HG03469 (cell line): Measurements from ENCODE around the gene PIP5K1C.
"Not testable (repeated sequence)": the region's sequence is repeated elsewhere in the genome, so short reads cannot be mapped to it uniquely, and the experiment has no call there.

ENCODE experiments used
- ATAC-seq: cut with Tn5 transposase; IDR thresholded peaks from one replicate; pipeline ENCODE4 v1.9.1; 2021; ENCODE audit warnings: mild to moderate bottlenecking, moderate library complexity, moderate number of reproducible peaks; ENCODE audit not compliant: unreplicated experiment

The PIP5K1C gene

DNA sequence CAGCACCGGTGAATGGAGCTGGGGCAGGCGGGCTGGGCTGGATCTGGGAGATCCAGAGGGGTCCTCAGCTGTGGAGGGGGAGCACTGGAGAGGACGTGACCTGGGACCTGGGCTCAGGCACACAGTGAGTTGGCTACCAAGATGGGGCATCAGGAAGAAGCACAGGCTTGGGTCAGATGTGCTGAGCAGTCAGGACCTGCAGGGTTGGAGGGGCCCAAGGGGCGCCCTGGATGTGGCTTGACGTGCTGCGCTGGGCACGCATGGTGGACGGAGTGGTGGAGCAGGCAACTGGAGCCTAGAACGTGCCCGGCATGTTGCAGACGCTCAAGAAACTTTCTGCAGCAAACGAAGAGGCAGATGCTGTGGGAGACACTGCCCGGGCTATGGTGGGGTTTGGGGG is 20.7 kb downstream of the PIP5K1C start:
- ATAC-seq = no peak

DNA sequence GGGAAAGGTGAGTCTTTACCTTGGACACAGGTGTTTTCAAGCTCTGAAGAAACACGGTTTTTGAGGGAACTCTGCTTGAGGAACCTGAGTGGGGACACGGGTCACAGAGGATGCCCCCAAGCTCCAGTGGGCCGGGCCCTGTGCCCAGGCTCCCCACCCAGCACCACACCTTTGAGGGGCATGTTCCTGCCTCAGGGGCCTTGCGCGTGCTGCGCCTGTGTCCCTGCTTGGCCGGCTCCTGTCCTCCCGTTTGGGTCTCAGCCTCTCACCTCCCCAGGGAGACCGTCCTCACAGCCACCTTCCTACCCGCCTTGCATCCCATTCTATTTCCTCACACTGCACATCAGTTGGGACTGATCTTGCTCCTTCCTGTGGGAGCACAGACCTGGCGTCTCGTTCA is 21.1 kb downstream of the PIP5K1C start:
- no peak for ATAC-seq

DNA sequence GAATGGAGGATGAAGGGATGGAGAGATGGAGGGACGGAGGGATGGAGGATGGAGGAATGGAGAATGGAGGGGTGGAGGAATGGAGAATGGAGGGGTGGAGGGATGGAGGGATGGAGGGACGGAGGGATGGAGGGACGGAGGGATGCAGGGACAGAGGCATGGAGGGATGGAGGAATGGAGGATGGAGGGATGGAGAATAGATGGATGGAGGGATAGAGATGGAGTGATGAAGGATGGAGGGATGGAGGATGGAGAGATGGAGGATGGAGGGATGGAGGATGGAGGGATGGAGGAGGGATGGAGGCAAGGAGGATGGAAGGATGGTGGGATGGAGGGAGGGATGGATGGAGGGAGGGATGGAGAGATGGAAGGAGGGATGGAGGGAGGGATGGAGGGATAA is 22.1 kb downstream of the PIP5K1C start:
- no peak for ATAC-seq

DNA sequence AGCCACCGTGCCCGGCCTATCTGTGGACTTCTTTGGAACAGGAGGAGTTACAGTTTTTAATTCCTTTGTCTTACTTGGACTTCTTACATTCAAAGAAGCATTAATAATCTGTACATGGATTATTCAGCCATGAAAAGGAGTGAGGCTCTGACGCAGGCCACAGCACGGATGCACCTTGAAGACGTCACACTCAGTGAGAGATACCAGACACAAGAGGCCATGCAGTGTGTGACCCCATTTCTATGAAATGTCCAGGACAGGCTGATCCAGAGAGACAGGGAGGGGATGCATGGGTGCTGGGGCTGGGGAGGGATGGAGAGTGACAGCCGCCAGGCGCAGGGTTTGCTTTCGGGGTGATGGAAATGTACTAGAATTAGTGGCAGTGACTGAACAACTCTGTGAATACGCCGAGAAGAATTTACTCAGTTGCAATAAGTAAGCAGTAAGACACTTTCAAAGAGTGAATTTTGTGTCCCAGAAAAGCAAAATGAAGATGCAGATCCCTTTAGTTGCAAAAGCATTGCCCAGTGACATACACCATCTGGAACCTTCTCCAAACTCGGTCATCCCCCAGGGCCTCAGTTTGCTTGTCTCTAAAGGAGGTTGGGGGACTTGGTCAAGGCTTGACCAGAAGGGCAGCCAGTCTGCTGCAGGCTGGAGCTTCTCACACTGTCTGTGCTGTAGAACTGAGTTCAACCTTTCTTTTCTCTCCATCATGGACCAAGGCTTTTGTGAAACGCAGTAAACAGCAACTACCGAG is 25.3 kb downstream of the PIP5K1C start:
- ATAC-seq = no peak

DNA sequence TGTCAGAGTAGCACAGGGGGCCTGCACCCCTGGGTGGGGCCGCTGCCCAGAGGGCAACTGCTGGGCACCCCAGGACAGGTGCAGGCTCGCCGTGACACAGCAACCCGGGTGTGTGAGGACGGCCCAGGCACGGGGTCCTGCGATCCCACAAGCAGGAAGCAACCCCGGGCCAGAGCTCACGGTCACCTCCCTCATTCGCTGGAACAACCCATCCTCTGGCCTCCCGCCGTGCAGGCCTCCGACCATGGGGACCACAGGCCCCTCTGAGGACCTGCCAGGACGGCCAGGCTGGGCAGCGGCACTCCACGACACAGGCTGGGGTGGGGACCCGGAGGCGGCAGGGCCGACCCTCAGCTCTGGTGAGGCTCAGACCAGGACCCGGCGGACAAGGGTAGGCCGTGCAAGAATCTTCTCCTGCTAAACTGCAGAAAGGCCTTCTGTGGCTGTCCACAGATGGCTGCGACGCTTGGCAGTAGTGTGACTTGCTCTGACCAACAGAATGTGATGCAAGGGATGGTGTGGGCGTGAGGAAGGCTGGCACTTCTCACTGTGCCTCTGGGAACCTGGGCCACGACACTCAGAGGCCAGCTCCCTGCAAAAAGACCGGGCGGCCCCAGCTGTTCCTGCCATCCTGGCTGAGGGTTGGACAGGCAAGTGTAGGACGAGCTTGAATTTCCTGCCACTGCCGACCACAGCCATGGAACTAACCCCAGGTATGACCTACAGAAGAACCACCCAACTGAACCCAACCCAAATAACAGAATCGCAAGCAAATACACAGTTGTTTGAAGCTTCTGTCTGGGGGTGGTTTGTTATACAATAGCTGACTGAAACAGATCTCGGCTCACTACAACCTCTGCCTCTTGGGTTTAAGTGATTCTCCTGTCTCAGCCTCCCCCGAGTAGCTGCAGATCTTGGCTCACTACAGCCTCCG is 26.5 kb downstream of the PIP5K1C start:
- no peak for ATAC-seq

DNA sequence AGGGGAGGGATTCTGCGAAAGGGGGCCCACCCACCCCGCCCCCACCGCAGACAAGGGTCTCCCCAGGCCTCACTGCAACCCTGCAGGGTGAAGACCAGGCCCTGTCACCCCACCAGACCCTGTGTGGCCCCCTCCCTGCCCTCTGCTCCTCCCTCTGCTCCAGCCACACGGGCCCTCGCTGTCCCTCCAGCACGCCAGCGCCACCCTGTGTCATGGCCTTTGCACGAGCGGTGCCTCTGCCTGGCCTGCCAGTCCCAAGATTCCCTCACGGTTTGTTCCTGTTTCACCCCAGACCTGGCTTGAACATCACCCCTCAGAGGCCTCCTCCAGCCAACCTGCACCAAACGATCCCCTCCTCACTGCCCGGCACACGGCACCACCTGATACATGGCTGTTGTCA is 27.3 kb downstream of the PIP5K1C start:
- ATAC-seq = no peak

DNA sequence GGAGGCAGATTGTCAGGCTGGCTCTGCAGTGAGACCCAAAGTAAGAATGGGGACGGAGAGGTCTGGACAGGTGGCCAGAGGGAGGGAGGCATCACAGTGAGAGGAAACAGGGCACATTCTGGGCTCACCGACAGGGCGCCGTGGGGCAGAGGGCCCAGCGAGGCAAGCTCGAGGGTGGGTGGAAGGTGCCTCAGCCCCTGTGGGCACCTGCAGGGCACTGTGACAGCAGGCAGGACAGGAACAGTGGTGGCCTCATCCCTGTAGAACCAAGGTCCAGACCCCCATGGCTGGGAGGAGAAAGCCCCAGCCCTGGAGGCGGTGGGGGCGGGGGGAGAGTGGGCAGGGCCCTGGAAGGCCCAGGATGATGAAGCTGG is 27.7 kb downstream of the PIP5K1C start:
- ATAC-seq = no peak

DNA sequence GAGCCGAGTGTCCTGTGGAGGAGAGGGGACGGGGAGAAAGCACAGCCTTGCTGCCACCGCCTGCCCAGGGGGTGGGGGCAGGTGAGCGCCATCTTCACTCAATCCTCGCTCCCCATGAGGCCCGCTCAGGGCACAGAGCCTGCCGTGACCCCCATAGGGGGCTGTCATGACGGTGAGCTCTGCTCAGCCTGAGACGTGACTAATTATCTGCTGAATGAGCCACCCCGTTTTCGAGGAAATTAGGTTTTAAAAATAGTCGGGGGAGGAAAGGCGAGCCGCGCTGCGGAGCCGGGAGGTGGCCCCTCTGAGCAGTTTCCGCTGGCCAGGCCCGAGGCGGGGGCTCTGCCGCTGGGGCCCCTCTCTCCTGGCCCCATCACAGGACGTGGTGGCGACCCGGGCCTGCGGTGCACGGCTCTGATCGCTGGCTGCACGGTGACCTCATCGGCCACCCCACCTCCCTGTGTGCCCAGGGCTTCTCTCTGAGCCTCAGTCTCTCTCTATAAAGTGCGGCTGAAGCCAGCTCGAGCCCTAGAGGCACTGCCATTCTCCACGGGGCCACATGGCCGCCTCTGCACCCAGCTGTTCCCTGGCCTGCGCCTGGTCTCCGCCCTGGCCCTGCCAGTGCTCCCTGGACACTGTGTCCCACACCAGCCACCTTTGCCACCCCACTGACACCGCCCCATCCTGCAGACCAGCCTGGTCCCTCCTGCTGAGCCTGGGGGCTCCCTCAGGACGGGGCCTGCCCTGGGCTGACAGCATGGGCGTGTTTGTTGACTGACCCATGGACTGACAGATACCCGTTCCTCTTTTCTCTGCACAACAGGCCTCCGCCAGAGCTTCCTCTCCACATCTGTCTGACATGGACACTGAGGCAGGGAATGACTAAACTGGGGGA is 28.3 kb downstream of the PIP5K1C start:
- ATAC-seq = no peak

DNA sequence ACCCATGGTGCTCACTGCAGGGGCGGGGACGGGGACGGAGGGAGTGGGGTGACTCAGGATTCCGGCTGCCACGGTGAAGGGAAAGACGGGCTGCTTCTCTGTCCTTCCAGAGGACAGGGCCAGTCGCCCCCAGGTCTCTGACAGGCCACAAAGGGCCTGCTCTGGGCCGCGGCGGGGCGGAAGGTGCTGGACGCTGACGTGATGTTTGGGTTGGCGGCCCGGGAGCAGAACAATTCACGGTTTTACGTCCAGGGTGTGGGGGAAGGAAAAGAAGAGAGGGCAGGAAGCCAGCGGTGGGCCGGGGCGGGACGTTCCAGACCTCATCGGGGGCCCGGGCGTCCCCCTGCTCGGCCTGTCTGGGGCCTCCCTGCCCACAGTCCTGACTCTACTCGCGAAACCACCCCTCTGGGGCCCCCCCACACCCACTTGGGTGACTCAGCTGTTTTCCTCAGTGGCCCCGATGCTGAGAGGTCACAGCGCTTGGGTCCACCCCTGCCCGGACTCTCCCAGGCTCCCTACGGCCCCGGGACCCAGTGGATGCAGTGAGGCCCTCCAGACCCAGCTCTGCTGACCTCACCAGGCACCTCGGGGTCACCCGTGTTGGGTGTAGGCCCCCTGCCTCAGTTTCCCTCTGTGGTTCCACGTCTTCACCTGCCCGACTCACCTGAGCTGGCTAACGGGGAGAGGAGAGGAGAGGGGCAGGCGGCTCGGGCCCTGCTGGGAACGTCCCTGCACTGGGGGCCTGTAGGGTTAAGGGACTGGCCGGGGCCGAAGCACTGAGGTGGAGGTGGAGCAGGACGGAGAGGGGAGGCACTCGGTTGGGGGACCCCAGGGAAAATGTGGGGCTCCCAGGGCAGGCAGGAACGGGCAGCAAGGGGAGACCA is 29.2 kb downstream of the PIP5K1C start:
- ATAC-seq = no peak

DNA sequence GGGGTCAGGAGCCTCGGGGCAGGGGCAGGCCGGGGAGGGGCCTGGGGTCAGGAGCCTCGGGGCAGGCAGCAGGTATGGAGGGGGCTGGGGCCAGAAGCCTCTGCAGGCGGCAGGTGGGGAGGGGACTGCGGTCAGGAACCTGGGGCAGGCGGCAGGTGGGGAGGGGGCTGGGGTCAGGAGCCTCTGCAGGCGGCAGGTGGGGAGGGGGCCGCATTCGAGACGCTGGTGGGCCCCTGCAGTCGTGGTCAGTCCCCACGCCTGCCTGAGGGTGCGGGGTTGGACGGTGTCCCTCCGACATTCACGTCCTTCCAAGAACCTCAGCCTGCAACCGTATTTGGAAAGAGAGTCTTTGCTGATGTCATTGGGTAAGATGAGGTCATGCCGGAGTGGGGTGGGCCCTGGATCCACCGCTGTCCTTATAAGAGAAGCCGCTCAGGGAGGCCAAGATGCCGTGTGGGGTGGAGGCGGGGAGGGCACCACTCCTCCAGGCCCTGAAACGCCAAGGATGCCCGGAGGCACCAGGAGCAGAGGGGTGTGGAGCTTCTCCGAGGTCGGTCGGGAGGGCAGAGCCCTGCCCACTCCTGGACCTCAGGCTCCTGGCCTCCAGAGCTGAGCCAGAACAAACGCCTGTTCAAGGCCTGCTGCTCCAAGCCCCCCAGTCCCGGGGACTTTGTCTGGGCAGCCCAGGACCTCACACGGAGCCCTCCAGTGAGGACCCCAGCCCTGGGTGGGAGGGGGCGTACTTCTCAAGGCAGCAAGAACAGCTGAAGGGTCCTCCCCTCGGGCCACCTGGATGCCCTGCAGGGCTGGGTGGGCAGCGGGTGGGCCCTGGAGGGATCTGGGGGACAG is 30.1 kb downstream of the PIP5K1C start:
- no peak for ATAC-seq

DNA sequence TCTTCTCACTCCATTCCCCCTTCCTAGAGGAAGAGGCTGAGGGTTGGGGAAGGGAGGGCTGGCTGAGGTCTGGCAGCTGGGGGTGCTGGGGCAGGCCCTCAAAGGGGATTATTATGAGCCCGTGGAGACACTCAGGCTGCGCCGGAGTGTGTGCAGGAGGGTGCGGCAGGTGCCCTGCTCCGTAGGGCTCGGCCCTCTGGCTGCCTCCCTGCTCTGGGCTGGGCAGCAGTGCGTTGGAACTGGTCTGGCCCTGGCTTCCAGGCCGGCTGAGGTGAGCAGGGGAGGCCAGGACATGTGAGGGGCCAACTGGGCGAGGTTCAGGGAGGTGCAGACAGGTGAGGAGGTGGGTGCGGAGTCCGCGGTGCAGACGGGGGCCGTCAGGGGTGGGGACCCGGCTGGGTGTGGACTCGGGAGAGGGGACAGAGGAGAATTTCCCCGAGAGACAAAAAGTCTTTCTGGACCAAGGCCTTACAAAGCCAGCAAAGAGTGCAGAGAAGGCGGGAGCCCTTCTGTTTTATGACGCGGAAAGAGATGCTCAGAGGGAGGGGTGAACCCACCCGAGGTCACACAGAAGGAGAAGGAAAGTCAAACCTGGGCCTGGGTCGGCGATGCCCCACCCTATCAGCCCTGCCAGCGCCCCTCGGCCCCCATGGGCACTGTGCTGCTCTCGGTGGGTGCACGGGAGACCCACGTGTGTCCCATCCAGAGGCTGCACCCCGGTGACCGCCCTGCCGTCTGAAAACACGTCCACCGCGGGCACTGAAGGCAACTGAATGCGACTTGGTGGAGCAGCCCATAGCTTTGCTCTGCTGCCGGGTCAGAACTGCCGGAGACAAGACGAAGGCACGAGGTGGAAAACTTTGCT is 31.0 kb downstream of the PIP5K1C start:
- no peak for ATAC-seq

DNA sequence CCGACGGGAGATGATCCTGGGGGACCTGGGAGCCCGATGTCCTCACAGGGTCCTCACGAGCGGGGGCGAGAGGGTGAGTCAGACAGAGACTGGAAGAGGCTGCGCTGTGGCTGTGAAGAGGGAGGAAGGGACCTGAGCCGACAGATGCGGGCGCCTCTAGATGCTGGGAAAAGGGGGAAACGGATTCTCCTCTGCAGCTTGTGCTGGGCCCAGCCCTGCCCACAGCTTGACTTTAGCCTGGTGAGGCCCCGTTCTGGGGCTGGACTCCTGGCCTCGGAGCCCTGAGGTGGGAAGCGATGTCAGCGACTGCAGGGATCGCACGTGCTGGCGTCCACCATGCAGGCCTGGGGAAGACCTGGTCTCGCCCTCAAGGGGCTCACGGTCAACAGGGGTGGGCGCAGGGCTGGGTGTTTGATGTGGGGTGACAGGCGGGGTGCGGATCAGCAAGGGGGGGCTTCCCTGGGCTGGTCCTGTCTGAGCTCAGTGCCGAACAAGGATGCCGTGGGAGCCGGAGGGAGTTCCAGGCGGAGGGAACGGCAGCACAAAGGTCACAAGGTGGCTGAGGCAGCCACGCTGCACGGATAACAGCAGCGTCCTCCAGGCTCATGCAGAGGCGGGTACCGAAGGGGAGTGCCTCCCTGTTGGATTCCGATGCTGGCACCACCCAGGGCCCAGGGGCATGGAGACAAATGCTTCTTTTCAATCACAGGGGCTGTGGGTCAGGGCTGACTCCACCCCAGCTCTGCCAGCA is 31.8 kb downstream of the PIP5K1C start:
- ATAC-seq = no peak

DNA sequence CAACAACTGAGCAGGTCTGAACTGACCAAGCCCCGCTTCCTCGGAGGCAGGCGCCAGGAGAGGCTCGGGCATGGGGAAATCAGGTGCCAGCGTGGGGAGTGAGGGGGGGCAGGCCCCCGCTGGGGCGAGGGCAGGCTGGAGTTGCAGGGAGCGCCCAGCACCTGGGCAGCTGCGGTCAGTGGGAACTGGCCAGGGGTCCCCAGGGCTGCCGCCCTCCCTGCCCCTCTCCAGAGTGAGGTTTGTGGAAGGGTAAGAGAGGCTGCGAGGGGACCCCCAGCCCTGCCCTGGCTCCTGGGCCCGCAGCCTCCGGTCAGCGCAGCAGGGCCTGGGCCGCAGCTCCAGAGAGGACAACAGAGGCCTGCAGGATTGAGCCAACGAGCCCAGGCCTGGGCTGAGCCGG is 32.5 kb downstream of the PIP5K1C start:
- no peak for ATAC-seq

DNA sequence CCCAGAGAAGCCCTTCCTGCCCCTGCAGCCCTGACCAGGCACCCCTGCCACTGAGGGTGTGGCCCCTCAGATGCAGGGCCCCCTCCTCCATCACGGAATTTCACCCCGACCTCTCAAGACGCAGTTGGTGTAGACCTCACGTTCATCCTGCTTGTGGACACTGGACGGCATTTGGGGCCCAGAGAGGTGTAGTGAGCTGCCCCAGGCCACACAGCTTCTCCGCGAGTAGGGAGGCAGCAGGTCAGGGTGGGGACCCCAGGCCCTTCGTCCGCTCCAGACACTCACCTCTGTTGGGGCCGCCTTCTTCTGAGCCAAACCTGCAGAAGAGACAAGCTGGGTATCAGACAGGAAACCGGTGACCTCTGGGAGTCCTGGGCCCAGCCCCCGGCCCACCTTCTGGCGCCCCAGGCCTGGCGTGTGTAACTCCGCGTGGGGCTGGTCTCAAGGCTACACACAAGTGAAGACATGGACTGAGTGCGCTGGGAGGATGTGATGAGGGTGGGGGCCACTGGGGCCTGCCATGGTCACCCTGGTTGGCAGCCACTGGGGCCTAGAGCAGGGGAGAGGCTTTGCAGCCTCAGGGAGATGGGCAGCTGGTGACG is 33.1 kb downstream of the PIP5K1C start:
- no peak for ATAC-seq

DNA sequence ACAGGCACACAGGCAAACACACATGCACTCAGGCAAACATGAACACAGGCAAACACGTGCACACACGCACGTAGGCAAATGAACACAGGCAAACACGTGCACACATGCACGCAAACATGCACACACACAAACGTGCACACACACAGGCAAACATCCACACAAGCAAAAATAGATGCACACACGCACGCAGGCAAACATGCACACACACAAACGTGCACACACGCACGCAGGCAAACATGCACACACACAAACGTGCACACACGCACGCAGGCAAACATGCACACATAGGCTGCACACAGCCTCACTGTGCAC is 33.8 kb downstream of the PIP5K1C start:
- not testable (repeated sequence) for ATAC-seq

DNA sequence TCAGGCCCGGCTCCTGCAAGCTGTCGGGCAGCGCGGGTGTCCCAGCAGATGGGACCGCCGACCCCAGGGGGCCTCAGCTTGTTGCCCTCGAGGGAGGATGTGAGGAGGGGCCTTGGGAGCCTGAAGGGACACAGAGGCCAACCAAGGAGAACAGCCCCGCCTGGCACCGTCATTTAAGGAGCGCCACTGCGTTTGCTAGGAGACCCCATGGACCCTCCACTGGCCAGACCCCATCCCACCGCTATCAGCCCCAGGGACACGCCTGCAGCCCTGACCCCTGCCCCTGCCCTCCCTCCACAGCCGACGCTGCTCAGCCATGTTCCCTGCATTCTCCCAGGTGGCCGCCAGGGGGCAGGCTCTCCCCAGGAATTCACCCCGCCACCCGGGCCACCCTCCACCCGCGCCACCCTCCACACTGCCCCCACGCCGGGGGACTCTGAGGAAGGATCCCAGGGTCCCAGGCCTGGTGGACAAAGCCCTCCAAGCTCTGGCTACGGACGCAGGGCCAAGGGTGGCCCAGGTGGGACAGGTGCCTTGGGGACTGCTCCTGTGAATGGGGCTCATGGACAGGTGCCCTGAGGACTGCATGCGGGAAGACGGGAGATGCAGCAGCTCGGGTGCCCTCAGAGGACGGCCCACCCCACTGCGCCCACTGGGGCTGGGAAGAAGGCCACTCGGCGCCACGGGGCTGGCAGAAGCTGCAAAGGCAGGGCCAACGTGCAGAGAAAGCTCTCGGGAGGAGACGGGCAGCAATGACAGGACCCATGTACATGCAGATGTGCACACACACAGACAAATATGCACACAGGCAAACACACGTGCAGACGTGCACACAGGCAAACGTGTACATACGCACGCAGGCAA is 34.4 kb downstream of the PIP5K1C start:
- ATAC-seq = no peak
